ENCODE measurements around the gene NDUFS8. TPM values are rescaled to one million over a fixed set of nuclear protein-coding genes. Genes with fewer than 3 reads are reported as not detected.
A peak's percentile ranks its signal among the peaks of the same experiment; 100 is the strongest.

NDUFS8 gene
- total and polyA plus RNA-seq, 10 of the 15 experiments (the other 5 are each of a cell fraction or from before 2014, with no cell fraction given), result 17.6 to 308 (median 120) TPM

- no peaks in the 10 kb centered on the region for H3K36me3 ChIP-seq (ENCODE audit: control insufficient read depth in 2 of 2, insufficient read depth in 2 of 2, low read length in 1 of 2)
- peaks cover 26% of the 10 kb centered on the region for H3K4me1 ChIP-seq (ENCODE audit: control insufficient read depth, insufficient read depth, low read length)
- DNase-seq (ENCODE audit: low read depth, low spot score) (no peak), FAIRE-seq (peak; percentile 71), ATAC-seq (peak; percentile 62)
- H3K9ac ChIP-seq (ENCODE audit: control insufficient read depth, insufficient read depth, low read length), result no peak overlapping the region
- H3K79me2 ChIP-seq (ENCODE audit: control insufficient read depth, insufficient read depth, low read length), result no peaks in the 10 kb centered on the region
- TF ChIP-seq LARP7 (IDR thresholded peaks at IDR 0.05) (no peak), RAD21 (IDR thresholded peaks at IDR 0.05; ENCODE audit: insufficient read depth, low read depth, low read length) (peak; percentile 54), ZNF384 (IDR thresholded peaks at IDR 0.05; ENCODE audit: borderline replicate concordance, low read depth, low read length) (peak; percentile 86), POLR2AphosphoS2 (IDR thresholded peaks at IDR 0.05; ENCODE audit: low read depth, low read length) (no peak), CHD2 (IDR thresholded peaks at IDR 0.05; ENCODE audit: borderline replicate concordance, low read depth, low read length) (no peak), CUX1 (IDR thresholded peaks at IDR 0.05; ENCODE audit: insufficient replicate concordance, low read depth, low read length) (no peak), SMC3 (IDR thresholded peaks at IDR 0.05; ENCODE audit: borderline replicate concordance, low read length) (peak; percentile 31; the same call in 1 of the 2 replicates), KAT2A (conservative IDR thresholded peaks at IDR 0.05; ENCODE audit: control insufficient read depth, low read depth, low read length) (no peak), ZNF24 (IDR thresholded peaks at IDR 0.05) (no peak), GABPA (IDR thresholded peaks at IDR 0.05; ENCODE audit: low read depth) (no peak), SPI1 (IDR thresholded peaks at IDR 0.05; ENCODE audit: borderline replicate concordance, insufficient read depth, low read depth, low read length) (no peak)
- TF ChIP-seq, protein P1, sequence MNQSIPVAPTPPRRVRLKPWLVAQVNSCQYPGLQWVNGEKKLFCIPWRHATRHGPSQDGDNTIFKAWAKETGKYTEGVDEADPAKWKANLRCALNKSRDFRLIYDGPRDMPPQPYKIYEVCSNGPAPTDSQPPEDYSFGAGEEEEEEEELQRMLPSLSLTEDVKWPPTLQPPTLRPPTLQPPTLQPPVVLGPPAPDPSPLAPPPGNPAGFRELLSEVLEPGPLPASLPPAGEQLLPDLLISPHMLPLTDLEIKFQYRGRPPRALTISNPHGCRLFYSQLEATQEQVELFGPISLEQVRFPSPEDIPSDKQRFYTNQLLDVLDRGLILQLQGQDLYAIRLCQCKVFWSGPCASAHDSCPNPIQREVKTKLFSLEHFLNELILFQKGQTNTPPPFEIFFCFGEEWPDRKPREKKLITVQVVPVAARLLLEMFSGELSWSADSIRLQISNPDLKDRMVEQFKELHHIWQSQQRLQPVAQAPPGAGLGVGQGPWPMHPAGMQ (IDR thresholded peaks at IDR 0.05; ENCODE audit: borderline replicate concordance), result no peak
- TF ChIP-seq, protein P2, sequence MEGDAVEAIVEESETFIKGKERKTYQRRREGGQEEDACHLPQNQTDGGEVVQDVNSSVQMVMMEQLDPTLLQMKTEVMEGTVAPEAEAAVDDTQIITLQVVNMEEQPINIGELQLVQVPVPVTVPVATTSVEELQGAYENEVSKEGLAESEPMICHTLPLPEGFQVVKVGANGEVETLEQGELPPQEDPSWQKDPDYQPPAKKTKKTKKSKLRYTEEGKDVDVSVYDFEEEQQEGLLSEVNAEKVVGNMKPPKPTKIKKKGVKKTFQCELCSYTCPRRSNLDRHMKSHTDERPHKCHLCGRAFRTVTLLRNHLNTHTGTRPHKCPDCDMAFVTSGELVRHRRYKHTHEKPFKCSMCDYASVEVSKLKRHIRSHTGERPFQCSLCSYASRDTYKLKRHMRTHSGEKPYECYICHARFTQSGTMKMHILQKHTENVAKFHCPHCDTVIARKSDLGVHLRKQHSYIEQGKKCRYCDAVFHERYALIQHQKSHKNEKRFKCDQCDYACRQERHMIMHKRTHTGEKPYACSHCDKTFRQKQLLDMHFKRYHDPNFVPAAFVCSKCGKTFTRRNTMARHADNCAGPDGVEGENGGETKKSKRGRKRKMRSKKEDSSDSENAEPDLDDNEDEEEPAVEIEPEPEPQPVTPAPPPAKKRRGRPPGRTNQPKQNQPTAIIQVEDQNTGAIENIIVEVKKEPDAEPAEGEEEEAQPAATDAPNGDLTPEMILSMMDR (IDR thresholded peaks at IDR 0.05 in 2 of 3, conservative IDR thresholded peaks at IDR 0.05 in 1 of 3; ENCODE audit: control insufficient read depth in 2 of 3, extremely low read depth in 1 of 3, insufficient read depth in 1 of 3, low read depth in 3 of 3, low read length in 3 of 3), result peak; percentile 25 to 43 (median 33); a peak in 4 of 6 replicates
- CTCF ChIA-PET, result interaction anchor here (1.0 to 4.6 kb wide), 8 partner anchors 15 to 287 kb away, joined by 3 to 57 read pairs (median 4); partner anchors contain the start of gene TCIRG1
- SMC1A ChIA-PET (ENCODE audit: uncharacterized antibody, unreplicated experiment), result interaction anchor here (0.8 to 1.8 kb wide), 5 partner anchors 28 to 202 kb away, joined by 3 to 6 read pairs (median 3); no protein-coding TSS in a partner anchor
- peak overlapping the region; percentile 60 for H2AFZ ChIP-seq (ENCODE audit: control insufficient read depth, low read depth, low read length)
- H3K4me2 ChIP-seq (ENCODE audit: control insufficient read depth, insufficient read depth), result 0 out of 2 replicates have a peak overlapping the region, but pooled peaks have one; percentile 7
- WGBS (ENCODE audit: insufficient coverage, insufficient replicate concordance, low lambda C conversion rate, missing lambda C conversion rate), result 12% methylated on average over 12 of the region's 12 CpGs
- RAD21 ChIA-PET (ENCODE audit: unreplicated experiment), result interaction anchor here (0.9 to 1.7 kb wide), 7 partner anchors 10 to 261 kb away, joined by 3 to 5 read pairs (median 3); no protein-coding TSS in a partner anchor
- H3K27ac ChIP-seq (ENCODE audit: control insufficient read depth, insufficient read depth), result no peak overlapping the region
- in situ Hi-C loops (cut with MboI), result loop anchor here (5.0 kb wide), 1 partner anchor 198 kb away; no protein-coding TSS in a partner anchor
- no peaks in the 10 kb centered on the region for H3K9me3 ChIP-seq (replicated peaks; ENCODE audit: control insufficient read depth, insufficient read depth, low read length)
- no peaks in the 10 kb centered on the region for H4K20me1 ChIP-seq (ENCODE audit: control insufficient read depth, insufficient read depth)
- H3K4me3 ChIP-seq, result no peak overlapping the region
- intact Hi-C loops (cut with micrococcal nuclease; ENCODE audit: unreplicated experiment), result loop anchor here (10.0 kb wide), 1 partner anchor 115 kb away; the partner anchor contains the start of gene CHKA
- H3K27me3 ChIP-seq (replicated peaks in 1 of 2; ENCODE audit: control insufficient read depth in 2 of 2, insufficient read depth in 2 of 2, low read length in 1 of 2), result no peaks in the 10 kb centered on the region
- POLR2A ChIA-PET, result no interaction called here
- BruUV-seq (replicated peaks), result no TSS peak
Observed at GRCh38 chr11:68009391-68010089, 20.9 kb upstream of the NDUFS8 start.

Measured in GM12878 (cell line).